Karpas-422 (cell line): ENCODE results near the gene DGAT2. TPM values are rescaled to one million over a fixed set of nuclear protein-coding genes. Genes with fewer than 3 reads are reported as not detected.

ENCODE experiments used
- DNase-seq: peaks from one replicate; pipeline ENCODE4 v3.0.0-alpha.2; 2015
- H2AFZ ChIP-seq: fragments of 200-600 bp; sonication (generic); 2 replicates; pipeline ENCODE4 v1.6.1; 2014; ENCODE audit warnings: antibody characterized with exemption, low read length, mixed read lengths
- H3K27ac ChIP-seq: fragments of 200-600 bp; sonication (generic); 2 replicates; pipeline ENCODE4 v1.5.1; 2014; ENCODE audit warnings: mild to moderate bottlenecking, low read length, moderate library complexity
- H3K27me3 ChIP-seq: fragments of 200-600 bp; sonication (generic); 2 replicates; pipeline ENCODE4 v1.6.1; 2014; ENCODE audit warnings: low read length, mixed read lengths
- H3K36me3 ChIP-seq: fragments of 200-600 bp; sonication (generic); 2 replicates; pipeline ENCODE4 v1.6.1; 2014; ENCODE audit warnings: low read length, mixed read lengths; ENCODE audit not compliant: insufficient read depth
- H3K4me1 ChIP-seq: fragments of 200-600 bp; sonication (generic); 2 replicates; pipeline ENCODE4 v1.6.1; 2014; ENCODE audit warnings: mild to moderate bottlenecking, low read length, mixed read lengths
- H3K4me2 ChIP-seq: fragments of 200-600 bp; sonication (generic); 2 replicates; pipeline ENCODE4 v1.6.1; 2014; ENCODE audit warnings: low read length, low read depth, mild to moderate bottlenecking; ENCODE audit not compliant: poor library complexity, severe bottlenecking
- H3K4me3 ChIP-seq: fragments of 200-600 bp; sonication (generic); 2 replicates; pipeline ENCODE4 v1.5.1; 2014; ENCODE audit warnings: mild to moderate bottlenecking, antibody characterized with exemption, low read length, mixed read lengths
- H3K79me2 ChIP-seq: fragments of 200-600 bp; sonication (generic); 2 replicates; pipeline ENCODE4 v1.6.1; 2014; ENCODE audit warnings: mild to moderate bottlenecking, low read length, mixed read lengths
- H3K9ac ChIP-seq: fragments of 200-600 bp; sonication (generic); 2 replicates; pipeline ENCODE4 v1.6.0; 2014; ENCODE audit warnings: low read length
- H3K9me2 ChIP-seq: fragments of 200-600 bp; sonication (generic), shearing (Covaris generic); replicated peaks from 2 replicates; pipeline ENCODE4 v1.6.0; 2014; ENCODE audit warnings: mild to moderate bottlenecking, low read length, moderate library complexity; ENCODE audit not compliant: insufficient read depth
- H3K9me3 ChIP-seq: fragments of 300-700, 200-600 bp; sonication (generic); 2 replicates; pipeline ENCODE4 v1.6.1; 2014; ENCODE audit warnings: low read length, mixed read lengths
- H4K20me1 ChIP-seq: fragments of 200-600 bp; sonication (generic); 2 replicates; pipeline ENCODE4 v1.6.1; 2014; ENCODE audit warnings: mild to moderate bottlenecking, antibody characterized with exemption, low read length, low read depth; ENCODE audit not compliant: insufficient read depth
- total RNA-seq: library from RNA; depleted of rRNA; stranded (reverse); fragments of >200 nt; shearing (Covaris generic); gene quantifications from 2 replicates; pipeline ENCODE4 v1.2.3, GENCODE V29; 2014; ENCODE audit warnings: low replicate concordance

Gene DGAT2
- total RNA-seq, 1 experiment from 2014 or later = 1.9 TPM

DNA sequence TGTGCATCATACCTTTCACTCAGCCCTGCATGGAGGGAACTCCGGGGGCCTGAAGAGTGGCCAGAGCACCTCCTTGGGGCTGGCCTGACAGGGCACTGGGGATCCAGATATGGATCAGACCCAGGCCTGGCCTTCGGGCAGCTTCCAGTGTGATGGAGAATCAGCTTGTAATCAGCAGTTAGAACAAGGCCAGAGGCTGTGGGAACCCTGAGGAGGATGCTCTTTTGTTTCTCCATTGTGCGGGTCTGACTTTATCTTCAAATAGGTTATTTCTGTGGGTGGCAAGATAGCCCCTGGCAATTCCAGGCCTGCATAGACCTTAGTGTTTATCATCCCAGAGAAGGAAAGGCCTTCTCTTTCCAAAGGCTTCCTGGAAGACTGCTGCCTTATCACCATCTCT, 12.3 kb downstream of the DGAT2 start:
- no peak for DNase-seq
- H3K79me2 ChIP-seq = no peaks in the 10 kb centered on the region
- no peaks in the 10 kb centered on the region for H4K20me1 ChIP-seq
- H3K4me3 ChIP-seq = no peak overlapping the region
- no peaks in the 10 kb centered on the region for H3K36me3 ChIP-seq
- no peak overlapping the region for H3K4me2 ChIP-seq
- peaks cover 4% of the 10 kb centered on the region for H3K4me1 ChIP-seq
- no peak overlapping the region for H3K9ac ChIP-seq
- no peak overlapping the region for H3K27ac ChIP-seq
- H3K27me3 ChIP-seq = no peaks in the 10 kb centered on the region
- H2AFZ ChIP-seq = no peak overlapping the region
- no peaks in the 10 kb centered on the region for H3K9me2 ChIP-seq
- no peaks in the 10 kb centered on the region for H3K9me3 ChIP-seq

- Histone ChIP-seq H3K9me3 (no peaks in the 10 kb centered on the region), H3K27me3 (no peaks in the 10 kb centered on the region), H3K4me1 (no peaks in the 10 kb centered on the region), H3K9ac (no peak overlapping the region), H3K4me2 (no peak overlapping the region), H3K79me2 (no peaks in the 10 kb centered on the region), H3K27ac (no peak overlapping the region), H3K36me3 (no peaks in the 10 kb centered on the region), H4K20me1 (no peaks in the 10 kb centered on the region), H3K9me2 (no peaks in the 10 kb centered on the region), H3K4me3 (no peak overlapping the region), H2AFZ (no peak overlapping the region)
- DNase-seq = no peak
Observed at GRCh38 chr11:75781296-75781695, 12.7 kb downstream of the DGAT2 start.

GRCh38 chr11:75781831-75782230, 13.3 kb downstream of the DGAT2 start:
- no peak for DNase-seq
- Histone ChIP-seq H3K79me2 (no peaks in the 10 kb centered on the region), H3K27ac (no peak overlapping the region), H4K20me1 (no peaks in the 10 kb centered on the region), H3K9me3 (no peaks in the 10 kb centered on the region), H3K9me2 (no peaks in the 10 kb centered on the region), H3K4me2 (no peak overlapping the region), H3K36me3 (no peaks in the 10 kb centered on the region), H3K27me3 (no peaks in the 10 kb centered on the region), H3K4me3 (no peak overlapping the region), H3K4me1 (no peaks in the 10 kb centered on the region), H3K9ac (no peak overlapping the region), H2AFZ (no peak overlapping the region)

- no peak overlapping the region for H3K27ac ChIP-seq
- no peaks in the 10 kb centered on the region for H3K9me3 ChIP-seq
- H2AFZ ChIP-seq = no peak overlapping the region
- no peak overlapping the region for H3K4me3 ChIP-seq
- H3K4me2 ChIP-seq = no peak overlapping the region
- H3K79me2 ChIP-seq = no peaks in the 10 kb centered on the region
- H4K20me1 ChIP-seq = no peaks in the 10 kb centered on the region
- H3K27me3 ChIP-seq = no peaks in the 10 kb centered on the region
- H3K4me1 ChIP-seq = no peaks in the 10 kb centered on the region
- H3K9ac ChIP-seq = no peak overlapping the region
- no peaks in the 10 kb centered on the region for H3K9me2 ChIP-seq
- DNase-seq = no peak
- no peaks in the 10 kb centered on the region for H3K36me3 ChIP-seq
Observed at GRCh38 chr11:75782540-75783263, 14.1 kb downstream of the DGAT2 start.

GRCh38 chr11:75783416-75784084, 15.0 kb downstream of the DGAT2 start:
- H2AFZ ChIP-seq = no peak overlapping the region
- no peak overlapping the region for H3K9ac ChIP-seq
- H3K9me2 ChIP-seq = no peaks in the 10 kb centered on the region
- H3K79me2 ChIP-seq = no peaks in the 10 kb centered on the region
- H3K4me3 ChIP-seq = no peak overlapping the region
- no peak for DNase-seq
- H3K4me1 ChIP-seq = no peaks in the 10 kb centered on the region
- H3K4me2 ChIP-seq = no peak overlapping the region
- H3K36me3 ChIP-seq = no peaks in the 10 kb centered on the region
- no peaks in the 10 kb centered on the region for H3K9me3 ChIP-seq
- no peaks in the 10 kb centered on the region for H3K27me3 ChIP-seq
- no peak overlapping the region for H3K27ac ChIP-seq
- no peaks in the 10 kb centered on the region for H4K20me1 ChIP-seq

GRCh38 chr11:75784085-75784478, 15.5 kb downstream of the DGAT2 start:
- no peaks in the 10 kb centered on the region for H3K9me2 ChIP-seq
- no peak overlapping the region for H3K4me3 ChIP-seq
- H3K9ac ChIP-seq = no peak overlapping the region
- H3K4me2 ChIP-seq = no peak overlapping the region
- no peak overlapping the region for H2AFZ ChIP-seq
- H3K4me1 ChIP-seq = no peaks in the 10 kb centered on the region
- DNase-seq = no peak
- no peaks in the 10 kb centered on the region for H3K36me3 ChIP-seq
- no peak overlapping the region for H3K27ac ChIP-seq
- H3K79me2 ChIP-seq = no peaks in the 10 kb centered on the region
- no peaks in the 10 kb centered on the region for H3K9me3 ChIP-seq
- no peaks in the 10 kb centered on the region for H4K20me1 ChIP-seq
- no peaks in the 10 kb centered on the region for H3K27me3 ChIP-seq

- Histone ChIP-seq H3K4me2 (no peak overlapping the region), H3K27ac (no peak overlapping the region), H3K79me2 (no peaks in the 10 kb centered on the region), H3K4me3 (no peak overlapping the region), H3K4me1 (no peaks in the 10 kb centered on the region), H3K9ac (no peak overlapping the region), H3K27me3 (no peaks in the 10 kb centered on the region), H3K9me3 (no peaks in the 10 kb centered on the region), H3K36me3 (no peaks in the 10 kb centered on the region), H3K9me2 (no peaks in the 10 kb centered on the region), H2AFZ (no peak overlapping the region), H4K20me1 (no peaks in the 10 kb centered on the region)
- no peak for DNase-seq
Observed at GRCh38 chr11:75784506-75784905, 15.9 kb downstream of the DGAT2 start.

DNA sequence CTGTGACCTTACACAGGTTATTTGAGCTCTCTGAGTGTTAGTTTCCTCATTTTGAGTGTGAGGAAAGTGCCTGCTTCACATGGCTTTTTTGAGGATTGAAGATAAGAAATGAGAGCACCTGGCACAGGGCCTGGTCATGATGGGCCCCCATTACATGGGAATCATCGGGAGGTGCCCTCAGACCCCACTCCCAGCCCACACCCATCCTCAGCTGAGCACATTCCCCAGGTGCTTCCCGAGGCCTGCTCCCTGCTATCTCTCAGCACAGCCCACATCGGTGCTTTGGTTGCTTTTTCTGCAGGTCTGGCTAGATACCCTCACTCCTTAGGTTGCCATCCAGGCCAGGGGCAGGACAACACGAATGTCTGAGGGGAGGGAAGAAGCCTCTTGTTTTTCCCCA, 16.6 kb downstream of the DGAT2 start:
- Histone ChIP-seq H3K27me3 (no peaks in the 10 kb centered on the region), H3K4me1 (no peaks in the 10 kb centered on the region), H2AFZ (no peak overlapping the region), H3K4me3 (no peak overlapping the region), H3K9ac (no peak overlapping the region), H3K4me2 (no peak overlapping the region), H3K79me2 (no peaks in the 10 kb centered on the region), H3K9me3 (no peaks in the 10 kb centered on the region), H3K27ac (no peak overlapping the region), H4K20me1 (no peaks in the 10 kb centered on the region), H3K36me3 (no peaks in the 10 kb centered on the region), H3K9me2 (no peaks in the 10 kb centered on the region)
- DNase-seq = no peak
